ENCODE measurements around the gene CD101.

DNA sequence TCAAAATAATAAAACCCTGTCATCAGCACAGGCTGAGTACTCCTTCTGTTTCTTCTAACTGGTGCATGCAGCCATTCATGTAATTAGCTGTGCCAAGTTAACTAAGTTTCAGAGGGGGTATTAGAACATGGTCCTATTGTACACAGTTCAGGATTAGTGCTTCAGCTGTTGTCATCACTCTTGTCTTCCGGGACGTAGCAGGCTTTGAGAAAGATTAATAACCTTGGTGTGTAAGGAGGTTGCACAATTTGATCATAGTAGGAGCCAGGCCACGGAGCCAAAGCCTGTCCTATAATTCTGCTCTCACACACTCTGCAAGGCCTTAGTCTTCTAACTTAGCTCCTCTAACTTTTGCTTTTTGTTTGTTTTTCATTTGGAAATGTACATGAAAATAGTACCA is 47.1 kb upstream of the CD101 start:
- no peak for TF ChIP-seq POLR2AphosphoS5 (IDR thresholded peaks at IDR 0.05; ENCODE audit: low read depth)
- TF ChIP-seq, protein P1, sequence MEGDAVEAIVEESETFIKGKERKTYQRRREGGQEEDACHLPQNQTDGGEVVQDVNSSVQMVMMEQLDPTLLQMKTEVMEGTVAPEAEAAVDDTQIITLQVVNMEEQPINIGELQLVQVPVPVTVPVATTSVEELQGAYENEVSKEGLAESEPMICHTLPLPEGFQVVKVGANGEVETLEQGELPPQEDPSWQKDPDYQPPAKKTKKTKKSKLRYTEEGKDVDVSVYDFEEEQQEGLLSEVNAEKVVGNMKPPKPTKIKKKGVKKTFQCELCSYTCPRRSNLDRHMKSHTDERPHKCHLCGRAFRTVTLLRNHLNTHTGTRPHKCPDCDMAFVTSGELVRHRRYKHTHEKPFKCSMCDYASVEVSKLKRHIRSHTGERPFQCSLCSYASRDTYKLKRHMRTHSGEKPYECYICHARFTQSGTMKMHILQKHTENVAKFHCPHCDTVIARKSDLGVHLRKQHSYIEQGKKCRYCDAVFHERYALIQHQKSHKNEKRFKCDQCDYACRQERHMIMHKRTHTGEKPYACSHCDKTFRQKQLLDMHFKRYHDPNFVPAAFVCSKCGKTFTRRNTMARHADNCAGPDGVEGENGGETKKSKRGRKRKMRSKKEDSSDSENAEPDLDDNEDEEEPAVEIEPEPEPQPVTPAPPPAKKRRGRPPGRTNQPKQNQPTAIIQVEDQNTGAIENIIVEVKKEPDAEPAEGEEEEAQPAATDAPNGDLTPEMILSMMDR (conservative IDR thresholded peaks at IDR 0.05; ENCODE audit: low read depth in 2 of 2) = no peak
- no peak for TF ChIP-seq ZNF114 (CRISPR knock-in tag; IDR thresholded peaks at IDR 0.05)
- no peak for TF ChIP-seq STAT1 (IDR thresholded peaks at IDR 0.05; ENCODE audit: unreplicated experiment)
- TF ChIP-seq NANOG (IDR thresholded peaks at IDR 0.05; ENCODE audit: borderline replicate concordance) = no peak
- TF ChIP-seq, protein P2, sequence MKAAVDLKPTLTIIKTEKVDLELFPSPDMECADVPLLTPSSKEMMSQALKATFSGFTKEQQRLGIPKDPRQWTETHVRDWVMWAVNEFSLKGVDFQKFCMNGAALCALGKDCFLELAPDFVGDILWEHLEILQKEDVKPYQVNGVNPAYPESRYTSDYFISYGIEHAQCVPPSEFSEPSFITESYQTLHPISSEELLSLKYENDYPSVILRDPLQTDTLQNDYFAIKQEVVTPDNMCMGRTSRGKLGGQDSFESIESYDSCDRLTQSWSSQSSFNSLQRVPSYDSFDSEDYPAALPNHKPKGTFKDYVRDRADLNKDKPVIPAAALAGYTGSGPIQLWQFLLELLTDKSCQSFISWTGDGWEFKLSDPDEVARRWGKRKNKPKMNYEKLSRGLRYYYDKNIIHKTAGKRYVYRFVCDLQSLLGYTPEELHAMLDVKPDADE (IDR thresholded peaks at IDR 0.05) = no peak
- no peak for TF ChIP-seq JUNB (IDR thresholded peaks at IDR 0.05; ENCODE audit: unreplicated experiment)
- TF ChIP-seq, protein P3, sequence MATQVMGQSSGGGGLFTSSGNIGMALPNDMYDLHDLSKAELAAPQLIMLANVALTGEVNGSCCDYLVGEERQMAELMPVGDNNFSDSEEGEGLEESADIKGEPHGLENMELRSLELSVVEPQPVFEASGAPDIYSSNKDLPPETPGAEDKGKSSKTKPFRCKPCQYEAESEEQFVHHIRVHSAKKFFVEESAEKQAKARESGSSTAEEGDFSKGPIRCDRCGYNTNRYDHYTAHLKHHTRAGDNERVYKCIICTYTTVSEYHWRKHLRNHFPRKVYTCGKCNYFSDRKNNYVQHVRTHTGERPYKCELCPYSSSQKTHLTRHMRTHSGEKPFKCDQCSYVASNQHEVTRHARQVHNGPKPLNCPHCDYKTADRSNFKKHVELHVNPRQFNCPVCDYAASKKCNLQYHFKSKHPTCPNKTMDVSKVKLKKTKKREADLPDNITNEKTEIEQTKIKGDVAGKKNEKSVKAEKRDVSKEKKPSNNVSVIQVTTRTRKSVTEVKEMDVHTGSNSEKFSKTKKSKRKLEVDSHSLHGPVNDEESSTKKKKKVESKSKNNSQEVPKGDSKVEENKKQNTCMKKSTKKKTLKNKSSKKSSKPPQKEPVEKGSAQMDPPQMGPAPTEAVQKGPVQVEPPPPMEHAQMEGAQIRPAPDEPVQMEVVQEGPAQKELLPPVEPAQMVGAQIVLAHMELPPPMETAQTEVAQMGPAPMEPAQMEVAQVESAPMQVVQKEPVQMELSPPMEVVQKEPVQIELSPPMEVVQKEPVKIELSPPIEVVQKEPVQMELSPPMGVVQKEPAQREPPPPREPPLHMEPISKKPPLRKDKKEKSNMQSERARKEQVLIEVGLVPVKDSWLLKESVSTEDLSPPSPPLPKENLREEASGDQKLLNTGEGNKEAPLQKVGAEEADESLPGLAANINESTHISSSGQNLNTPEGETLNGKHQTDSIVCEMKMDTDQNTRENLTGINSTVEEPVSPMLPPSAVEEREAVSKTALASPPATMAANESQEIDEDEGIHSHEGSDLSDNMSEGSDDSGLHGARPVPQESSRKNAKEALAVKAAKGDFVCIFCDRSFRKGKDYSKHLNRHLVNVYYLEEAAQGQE (IDR thresholded peaks at IDR 0.05; ENCODE audit: unreplicated experiment) = no peak
- TF ChIP-seq EZH2 (IDR thresholded peaks at IDR 0.05; ENCODE audit: low read depth, unreplicated experiment) = no peak

All from GM23338 (cell line).